AG20443 (cell line): ENCODE data around the gene PRKCA.

Experiments used
- DNase-seq: peaks from one replicate; pipeline ENCODE4 v3.0.0; 2012; ENCODE audit warnings: low spot score, mixed read lengths

PRKCA gene

DNA sequence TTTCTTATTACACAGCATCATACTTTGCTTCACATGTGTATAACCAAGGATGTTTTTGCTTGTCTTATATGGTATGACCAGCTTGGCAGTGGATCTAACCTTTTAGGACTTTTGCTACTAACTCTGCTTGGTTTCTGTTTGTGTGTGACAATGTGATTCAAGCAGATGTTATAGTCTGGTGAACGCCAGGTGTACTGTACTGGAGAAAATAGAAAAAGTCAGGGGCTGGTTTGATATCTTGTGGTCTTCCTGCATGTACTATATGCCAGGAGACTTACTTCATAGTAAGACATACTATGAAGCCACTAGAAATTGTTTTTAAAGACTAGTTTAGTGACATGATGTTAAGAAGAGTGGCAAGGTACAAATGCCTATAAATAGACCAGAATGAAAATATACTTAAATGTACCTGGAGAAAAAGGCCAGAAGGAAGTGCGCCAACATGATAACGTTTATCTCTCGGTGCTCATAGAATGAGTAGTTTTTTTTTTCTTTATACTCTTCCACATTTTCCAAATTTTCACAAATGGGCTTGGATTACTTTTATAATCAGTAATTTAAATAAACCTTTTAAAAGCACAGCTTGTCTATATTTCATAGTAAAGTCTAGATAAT is 112.3 kb downstream of the PRKCA start:
- no peak for DNase-seq

DNA sequence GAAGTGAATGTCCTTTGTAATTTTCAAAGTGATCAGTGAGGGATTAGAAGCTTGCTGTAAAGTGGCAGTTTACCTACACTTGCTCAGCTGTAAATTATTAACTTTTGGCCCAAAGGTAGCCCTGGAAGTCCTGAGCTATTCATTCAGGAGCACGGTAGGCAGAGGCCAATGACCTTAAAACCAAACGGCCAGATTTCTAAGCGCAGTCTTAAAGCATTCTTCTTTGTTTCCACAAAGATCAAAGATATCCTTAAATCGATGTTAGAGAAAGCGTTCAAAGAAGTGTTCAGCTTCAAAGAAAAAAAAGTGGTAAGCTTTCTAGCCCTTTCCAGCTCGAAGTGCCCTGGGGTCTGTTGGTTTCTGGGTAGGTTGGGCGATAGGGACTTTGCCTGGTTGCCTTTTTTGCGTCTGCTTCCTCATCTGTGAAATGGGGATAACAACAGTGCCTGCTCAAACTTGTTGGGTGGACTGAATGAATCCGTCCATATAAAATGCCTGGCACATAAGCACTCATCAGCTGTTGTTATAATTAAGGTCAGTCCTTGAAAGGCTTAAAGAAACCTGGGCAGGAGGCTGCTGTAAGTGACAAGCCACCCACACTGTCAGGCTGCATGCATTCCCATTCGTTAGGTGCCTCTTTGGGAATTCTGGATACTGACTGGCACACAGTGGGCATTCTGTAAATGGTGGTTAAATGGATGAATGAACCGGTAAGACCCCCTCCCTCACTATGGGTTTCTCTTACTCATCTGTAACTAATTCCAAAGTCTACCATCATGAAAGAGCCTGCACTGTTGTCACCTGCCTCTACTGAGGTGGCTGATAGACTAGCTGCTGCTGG is 113.2 kb downstream of the PRKCA start:
- no peak for DNase-seq

DNA sequence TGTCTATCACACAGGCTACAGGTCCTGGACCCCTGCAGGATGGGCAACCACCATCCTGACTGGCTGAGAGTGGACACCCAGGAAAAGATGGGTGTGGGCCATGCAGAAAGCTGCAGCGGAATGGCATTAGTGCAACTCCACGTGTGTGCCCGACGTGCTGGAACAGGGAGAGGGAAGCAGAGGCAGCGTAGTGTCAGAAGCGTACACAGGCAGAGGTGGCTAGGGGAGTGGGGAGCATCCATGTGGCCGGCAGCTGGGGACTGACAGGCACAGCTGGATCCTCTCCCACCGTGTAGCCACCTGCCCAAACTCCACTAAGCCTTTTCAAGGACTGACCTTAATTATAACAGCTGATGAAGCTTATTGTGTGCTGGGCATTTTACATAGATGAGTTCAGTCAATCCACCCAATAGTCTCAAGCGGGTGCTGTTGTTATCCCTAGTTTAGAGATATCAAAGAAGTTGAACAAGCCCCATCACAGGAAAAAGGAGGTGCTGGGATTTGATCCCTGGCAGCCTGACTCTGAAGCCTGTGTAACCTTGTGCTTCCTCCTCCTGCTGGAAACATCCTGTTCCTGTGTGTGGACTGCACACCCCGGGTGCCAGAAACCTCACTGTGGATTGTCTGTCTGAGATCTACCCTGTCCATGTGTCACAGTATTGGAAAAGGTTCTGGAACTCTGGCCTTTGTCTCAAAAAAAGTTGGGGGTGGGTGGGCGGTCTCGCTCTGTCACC is 114.0 kb downstream of the PRKCA start:
- no peak for DNase-seq

DNA sequence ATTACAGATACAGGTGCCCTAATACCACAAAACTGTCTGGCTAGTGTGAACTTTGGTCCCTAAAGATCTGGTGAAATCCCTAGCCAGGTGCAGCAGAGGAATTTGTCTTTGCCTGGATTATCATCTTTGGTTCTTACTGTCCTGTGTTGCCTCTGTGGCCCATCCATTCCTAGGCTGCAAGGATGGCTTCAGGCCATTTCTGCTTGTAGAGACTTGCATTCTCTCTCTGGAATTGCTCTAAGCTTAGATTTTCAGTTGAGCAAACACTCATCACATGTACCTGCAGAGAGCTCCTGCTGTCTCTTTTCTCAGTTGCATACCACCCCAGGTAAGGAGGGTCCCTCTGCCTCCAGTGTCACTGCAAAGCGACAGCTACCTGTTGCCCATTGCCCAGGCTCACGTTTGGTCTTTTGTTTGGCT is 114.9 kb downstream of the PRKCA start:
- DNase-seq, result no peak

DNA sequence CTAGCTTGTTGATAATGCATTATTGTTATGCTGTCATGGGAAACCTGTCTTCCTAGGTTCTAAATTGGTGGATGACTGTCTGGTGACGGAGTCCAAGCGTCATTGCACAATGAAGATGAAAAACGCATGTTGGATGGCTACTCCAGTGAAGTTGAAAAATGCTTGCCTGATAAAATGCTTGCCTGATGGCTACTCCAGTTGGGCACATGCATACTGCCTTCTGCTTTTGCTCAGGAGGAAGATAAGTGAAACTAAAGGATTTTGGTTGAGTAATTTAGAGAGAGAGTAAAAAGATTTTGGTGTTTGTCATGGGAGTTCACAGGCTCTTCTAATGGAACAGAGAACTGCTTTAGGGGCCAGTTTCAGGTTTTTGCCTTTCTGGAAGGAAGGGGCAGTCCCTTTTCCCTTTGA is 118.6 kb downstream of the PRKCA start:
- DNase-seq, result peak; percentile 80

DNA sequence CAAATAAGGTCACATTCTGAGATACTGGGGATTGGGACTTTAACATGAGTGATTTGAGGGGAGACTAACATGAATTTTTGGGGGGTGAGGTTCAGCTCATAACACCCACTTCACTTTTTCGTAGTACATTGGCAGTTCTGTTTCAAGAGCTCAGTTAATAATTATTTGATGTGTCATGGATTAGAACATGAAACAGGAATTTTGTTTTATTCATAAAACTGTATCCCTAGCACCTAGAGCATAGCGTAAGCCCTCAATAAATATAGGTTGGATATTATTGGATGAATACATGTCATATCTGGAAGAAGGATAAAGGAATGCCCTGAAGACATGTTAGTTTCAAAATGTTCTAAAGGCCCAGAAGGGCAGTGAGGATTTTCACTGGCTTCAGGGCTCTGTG is 119.8 kb downstream of the PRKCA start:
- no peak for DNase-seq

DNA sequence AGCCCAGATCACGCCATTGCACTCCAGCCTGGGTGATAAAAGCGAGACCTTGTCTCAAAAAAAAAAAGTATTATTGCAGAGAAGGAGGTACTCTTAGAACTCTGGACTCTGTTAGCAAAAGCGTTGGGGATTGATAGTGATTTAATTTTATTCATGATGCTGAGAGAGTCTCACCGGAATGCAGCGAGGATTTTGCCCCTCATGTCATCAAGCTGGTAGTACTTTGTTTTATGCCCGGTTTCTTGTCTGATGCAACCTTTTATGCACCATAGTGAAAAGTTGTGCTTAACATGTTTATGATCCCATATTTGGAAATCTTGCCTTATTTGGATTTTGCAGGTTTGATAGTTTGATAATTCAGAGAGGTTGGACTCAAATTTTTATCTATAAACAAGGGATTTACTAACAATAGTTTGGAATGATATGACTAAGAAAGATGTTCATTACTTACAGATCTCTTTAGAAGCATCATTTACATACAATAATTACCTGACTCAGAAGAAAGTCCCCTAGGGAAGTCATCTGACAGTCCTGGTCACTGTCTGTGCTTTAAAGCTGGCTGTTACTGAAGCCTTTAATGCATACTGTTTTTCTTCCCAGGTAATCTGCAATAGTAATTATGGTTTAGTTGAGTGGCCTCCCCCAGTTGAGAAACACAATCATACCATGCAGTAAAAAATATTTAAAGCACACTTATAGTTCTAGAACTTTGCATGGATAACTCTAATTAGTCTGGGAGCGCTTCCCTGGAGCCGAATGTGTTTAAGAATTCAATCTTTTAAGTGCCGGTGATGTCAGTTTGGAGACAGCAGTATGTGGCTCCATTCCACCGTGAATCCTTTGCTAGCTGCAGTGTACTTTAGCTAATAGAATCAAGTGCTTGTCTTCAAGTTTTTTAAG is 120.9 kb downstream of the PRKCA start:
- peak; percentile 33 for DNase-seq

DNA sequence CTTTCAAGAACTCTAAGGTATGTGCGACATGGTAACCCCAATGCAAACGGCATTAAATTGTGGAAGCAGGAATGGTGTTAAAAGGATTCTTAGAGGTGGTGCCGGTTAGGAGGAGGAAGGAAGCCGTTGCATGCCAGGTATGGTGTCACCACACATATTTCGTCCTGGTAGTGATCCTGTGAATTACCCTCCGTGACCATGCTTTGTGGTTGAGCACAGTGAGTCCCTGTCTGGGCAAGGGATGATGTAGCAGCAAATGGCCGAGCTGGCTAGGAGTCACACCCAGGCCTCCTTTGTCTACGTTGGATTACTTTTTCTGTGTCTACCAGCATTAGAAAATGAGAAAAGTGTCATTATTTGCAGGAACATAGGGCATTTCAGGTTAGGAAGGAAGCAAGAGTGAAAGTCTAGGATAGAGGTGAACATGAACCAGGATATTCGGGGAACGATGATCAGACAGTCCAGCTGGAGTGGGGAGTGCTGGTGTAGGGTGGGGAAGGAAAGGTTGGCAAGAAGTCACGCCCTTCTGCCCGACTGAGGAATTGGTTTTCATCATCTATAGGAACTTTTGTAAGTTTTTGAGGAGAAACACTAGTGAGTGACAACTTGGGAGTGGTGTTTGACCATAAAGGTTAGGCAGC is 123.5 kb downstream of the PRKCA start:
- no peak for DNase-seq

DNA sequence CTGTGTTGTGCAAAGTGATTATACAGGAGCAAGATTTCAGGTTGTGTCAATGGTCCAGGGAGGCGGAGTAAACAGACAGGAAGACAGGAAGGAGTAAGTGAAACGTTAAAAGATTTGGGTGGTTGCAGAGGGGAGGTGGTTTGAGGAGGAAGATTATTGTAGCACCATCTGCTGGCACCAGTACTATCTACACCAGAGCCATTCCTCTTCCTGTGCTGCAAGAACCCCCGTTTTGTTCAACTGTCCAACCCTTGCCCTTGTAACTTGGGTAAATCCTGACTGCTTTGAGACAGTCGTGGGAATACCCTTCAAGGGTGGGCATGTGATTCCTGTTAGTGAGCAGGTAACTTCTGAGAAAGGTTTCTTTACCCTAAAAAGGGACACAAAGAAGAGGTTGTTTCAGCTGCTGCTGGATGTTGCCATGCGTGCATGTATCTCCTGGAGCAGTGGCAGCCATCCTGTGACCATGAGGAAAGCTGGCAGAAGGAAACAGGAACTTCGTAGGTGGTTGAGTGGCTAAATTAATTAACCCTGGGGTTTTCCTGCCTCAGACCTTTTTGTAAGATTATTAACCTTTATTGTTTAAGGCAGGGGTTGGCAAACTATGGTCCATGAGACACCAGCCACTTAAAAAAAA is 124.1 kb downstream of the PRKCA start:
- DNase-seq, result no peak

DNA sequence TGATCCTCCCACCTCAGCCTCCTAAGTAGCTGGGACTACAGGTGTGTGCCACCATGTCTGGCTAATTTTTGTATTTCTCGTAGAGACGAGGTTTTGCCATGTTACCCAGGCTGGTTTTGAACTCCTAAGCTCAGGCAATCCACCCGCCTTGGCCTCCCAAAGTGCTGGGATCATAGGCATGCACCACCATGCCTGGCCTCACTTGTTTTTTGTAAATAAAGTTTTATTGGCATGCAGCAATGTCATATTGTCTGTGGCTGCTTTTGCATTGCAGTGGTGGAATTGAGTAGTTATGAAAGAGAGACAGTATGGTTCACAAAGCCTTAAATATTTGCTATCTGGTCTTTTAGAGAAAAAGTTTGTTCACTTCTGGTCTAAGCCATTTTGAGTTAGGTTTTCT is 124.7 kb downstream of the PRKCA start:
- no peak for DNase-seq

DNA sequence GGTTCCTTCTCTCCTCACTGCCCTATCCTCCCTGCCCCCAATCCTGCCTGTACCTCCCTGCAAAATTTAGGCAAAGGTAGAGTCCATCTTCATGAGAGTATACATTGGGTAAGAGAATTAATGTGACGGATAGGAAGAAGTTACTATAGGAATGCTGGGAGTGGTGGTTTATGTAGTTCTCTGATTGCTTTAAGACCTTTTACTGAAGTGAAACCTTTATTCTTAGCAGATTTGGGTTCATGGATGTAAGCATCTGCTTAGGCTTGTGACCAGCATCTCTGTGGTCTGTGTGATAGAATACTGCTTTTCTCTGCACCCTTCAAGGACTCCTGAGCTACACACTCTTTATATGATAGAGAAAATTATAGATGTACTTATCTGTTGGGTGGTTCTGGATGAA is 127.3 kb downstream of the PRKCA start:
- no peak for DNase-seq

DNA sequence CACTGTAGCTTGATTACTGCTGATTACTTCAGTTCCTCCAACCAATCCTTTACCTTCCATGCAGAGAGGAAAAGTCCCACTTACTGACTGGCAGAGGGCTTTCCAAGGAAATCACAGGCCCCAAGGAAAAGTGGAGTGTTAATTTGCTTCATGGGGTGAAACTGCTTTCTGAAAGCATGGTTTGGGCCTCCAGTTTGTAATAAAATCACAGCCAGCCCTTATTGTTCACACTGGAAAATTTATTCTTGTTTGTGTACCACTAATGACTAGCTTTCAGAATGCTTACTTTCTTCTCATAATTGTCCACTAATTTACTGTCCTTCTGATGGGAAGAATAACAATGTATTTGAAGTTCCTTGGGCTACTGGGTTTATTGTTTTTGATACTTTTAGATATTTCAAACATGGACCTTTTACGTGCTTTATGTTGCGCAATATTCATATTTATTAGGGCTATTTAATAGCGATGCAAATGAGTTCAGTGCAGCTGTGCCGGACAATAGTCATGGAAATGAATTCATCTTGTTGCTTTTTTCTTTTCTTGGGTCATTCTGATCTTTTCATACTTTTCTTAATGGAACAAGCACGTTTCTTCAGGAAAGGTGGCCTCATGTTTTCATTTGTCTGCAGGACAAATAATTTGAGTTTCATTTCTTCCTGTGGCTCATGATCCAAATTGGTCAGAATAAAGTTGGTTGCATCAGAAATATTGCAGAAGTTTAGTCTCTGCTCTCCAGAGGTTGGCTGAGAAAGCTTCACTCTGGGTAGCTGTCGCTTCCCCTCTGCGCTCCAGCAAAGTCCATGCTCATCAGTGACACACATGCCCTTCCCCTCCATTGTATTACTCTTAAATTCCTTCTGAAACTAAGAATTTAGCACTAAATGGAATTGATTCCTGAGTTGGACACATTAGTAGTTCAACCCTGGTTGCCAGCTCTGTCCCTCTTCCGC is 128.7 kb downstream of the PRKCA start:
- DNase-seq, result no peak

DNA sequence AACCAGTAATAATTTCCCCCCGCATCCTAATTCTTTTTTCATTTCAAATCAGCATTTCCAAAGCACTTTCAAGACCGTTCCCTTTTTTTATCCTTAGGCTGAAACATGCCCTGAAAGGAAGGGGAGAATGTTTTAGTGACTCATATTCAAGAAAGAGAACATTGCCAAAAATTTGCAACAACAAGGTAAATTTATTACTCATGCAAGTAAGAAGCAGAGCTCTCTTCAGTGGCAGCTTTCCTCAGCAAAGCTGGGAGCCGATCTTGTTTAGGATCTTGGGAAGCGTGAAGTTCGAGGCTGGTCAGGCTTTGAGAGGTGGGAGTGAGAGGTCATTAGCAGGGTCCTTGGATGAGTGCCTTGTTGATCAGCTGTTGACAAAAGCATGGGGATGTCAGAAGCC is 129.5 kb downstream of the PRKCA start:
- DNase-seq, result peak; percentile 87

DNA sequence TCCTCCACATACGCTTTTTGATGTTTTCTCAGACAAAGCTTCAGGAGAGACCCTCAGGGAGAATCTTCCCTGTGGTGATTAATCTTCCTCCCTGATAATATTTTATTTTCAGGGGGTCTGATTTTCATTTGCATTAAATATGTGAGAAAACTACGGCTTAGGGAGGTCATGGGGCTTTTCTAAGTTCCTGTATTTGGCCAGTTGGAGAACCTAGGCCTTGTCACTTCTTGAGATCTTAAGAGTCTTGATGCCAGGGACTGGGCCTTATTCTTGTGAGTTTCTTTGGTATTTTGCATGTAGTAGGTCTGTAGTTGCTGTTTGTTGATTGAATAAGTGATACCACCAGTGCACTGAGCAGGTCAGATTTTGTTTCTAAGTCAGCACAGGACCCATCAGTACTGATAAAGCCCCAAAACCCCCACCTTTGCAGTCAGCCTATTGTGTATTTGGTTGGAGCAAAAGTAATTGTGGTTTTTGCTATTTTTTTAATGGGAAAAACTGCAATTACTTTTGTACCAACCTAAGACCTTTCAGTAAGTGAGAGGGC is 130.1 kb downstream of the PRKCA start:
- no peak for DNase-seq

DNA sequence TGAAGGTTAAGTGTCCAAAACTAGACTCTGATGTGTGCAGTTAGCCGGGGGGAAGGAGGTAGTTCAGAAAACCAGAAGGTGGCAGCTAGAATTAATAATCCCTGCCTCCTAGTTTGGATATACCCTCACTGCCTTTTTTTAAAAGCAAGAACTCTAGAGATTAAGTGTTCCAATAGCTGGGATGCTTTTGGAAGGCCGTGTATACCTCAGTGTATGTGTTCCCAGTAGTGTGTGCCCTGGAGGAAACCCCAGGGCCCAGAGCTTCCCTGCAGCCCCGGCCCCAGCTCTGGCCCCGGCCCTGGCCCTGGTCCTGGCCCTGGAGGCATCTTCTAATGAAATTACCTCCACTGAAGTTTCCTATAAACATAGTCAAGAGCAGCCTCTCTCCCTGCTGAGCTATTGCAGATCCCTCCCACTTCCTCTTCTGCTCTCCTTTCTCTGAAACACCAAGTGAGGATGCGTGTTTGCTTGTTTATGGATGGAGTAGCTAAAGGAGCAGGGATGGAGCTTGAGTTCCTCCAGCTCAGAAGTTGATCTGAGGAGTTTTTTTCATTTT is 130.7 kb downstream of the PRKCA start:
- DNase-seq, result no peak

DNA sequence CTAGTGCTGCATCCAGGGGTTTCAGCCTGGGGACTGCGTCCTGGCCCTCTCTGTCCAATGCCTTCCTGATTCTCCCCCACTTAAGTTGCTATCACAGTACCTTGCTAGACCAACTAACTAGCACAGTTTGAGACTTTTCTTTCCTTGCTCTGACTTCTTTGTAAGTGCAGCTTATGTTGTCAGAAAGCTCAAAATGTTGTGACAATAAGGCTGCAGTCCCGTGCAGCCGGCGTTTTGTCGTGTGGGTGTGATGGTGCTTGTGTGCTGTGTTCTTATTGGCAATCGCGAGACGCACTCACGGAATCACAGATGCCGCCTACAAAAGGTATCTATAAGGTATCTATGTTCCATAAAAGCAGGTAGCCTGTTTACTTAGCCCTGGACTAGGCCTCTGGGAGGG is 132.8 kb downstream of the PRKCA start:
- DNase-seq, result no peak

DNA sequence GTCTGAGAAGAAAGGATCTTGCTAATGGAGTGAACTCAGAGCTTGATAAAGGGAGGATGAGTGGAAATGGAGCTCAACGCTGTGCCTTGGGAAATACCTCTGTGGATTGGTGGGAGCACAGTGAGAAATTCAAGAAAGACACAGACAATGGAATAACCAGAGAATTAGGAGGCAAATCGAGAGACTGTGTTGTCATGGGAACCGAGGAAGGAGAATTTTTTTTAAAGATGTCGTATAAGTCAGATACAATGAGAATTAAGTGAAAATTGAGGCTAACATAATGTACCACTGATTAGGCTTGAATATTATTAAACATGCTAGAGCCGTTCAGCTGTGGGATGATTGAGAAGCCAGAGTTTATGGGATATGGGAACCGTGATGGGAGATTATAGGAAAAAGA is 134.2 kb downstream of the PRKCA start:
- DNase-seq, result no peak

DNA sequence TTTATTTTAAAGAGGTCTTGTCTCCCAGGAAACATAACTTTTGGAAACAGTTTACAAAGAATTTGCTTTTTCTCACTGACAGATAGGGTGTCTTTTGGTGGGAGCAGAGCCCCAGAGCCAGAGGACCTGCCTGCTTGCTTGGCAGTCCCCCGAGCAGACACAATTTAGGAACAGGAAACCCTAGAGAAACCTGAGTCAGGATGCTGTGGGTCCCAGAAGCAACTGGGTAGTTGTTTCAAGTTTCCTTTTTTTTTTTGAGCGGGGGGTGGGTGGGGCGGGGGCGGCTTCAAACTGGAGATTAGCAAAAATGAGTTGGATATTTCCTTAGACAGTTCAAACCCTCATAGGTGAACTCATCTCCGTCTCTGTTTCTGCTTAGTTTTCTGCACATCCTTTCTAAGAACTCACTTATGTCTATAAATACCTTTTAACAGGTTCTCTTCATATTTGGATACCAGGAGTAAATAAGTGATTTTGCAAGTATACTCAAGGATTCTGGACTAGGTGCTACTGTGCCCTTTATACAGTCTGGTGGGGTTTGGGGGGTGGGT is 135.1 kb downstream of the PRKCA start:
- DNase-seq, result no peak

DNA sequence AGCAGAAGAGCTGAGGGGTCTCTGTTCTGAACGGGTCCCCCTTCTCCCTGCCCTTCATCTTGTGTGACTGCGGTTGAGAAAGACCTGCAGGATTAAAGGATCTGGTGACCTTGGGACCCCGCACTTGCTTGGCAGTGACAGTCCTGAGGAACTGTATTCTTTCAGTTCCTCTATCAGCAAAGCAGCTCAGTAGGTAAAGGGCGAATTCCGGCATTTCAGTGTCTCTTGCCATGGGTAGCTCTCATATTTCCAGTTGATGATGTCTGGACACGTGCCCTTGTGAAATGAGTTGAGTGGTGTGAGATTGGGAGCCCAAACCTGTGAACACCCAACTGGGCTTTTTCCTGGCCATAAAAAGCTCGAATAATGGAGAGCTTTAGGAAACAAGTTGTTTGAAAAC is 135.7 kb downstream of the PRKCA start:
- DNase-seq, result no peak
